ENCODE measurements around the gene THAP8. TPM values are rescaled to one million over a fixed set of nuclear protein-coding genes. Genes with fewer than 3 reads are reported as not detected.

Gene THAP8
- polyA plus RNA-seq, 2 of the 4 experiments (the other 2 are of a cell fraction): 3.1 to 7.5 TPM

GRCh38 chr19:36026091-36026876, 27.8 kb downstream of the THAP8 start:
- no peak for ATAC-seq
- CTCF ChIA-PET: interaction anchor here (1.1 kb wide), 1 partner anchor 42 kb away, joined by 3 read pairs; no protein-coding TSS in a partner anchor
- no peak for DNase-seq (ENCODE audit: low read depth in 1 of 2, low spot score in 1 of 2)
- POLR2A ChIA-PET: no interaction called here
- WGBS (ENCODE audit: missing lambda C conversion rate): 91% methylated on average over 49 of the region's 49 CpGs
- no peaks in the 10 kb centered on the region for H3K9me3 ChIP-seq
- no peak overlapping the region for H3K4me2 ChIP-seq
- no peak for TF ChIP-seq ZSCAN20 (CRISPR knock-in tag; IDR thresholded peaks at IDR 0.05)
- no peak for TF ChIP-seq ZNF302 (CRISPR knock-in tag; IDR thresholded peaks at IDR 0.05)
- TF ChIP-seq, protein P1, sequence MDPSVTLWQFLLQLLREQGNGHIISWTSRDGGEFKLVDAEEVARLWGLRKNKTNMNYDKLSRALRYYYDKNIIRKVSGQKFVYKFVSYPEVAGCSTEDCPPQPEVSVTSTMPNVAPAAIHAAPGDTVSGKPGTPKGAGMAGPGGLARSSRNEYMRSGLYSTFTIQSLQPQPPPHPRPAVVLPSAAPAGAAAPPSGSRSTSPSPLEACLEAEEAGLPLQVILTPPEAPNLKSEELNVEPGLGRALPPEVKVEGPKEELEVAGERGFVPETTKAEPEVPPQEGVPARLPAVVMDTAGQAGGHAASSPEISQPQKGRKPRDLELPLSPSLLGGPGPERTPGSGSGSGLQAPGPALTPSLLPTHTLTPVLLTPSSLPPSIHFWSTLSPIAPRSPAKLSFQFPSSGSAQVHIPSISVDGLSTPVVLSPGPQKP (IDR thresholded peaks at IDR 0.05; ENCODE audit: low read depth, low read length): no peak
- TF ChIP-seq KDM5A (IDR thresholded peaks at IDR 0.05): no peak
- no peak for TF ChIP-seq REST (IDR thresholded peaks at IDR 0.05)
- no peak for TF ChIP-seq RAD21 (conservative IDR thresholded peaks at IDR 0.05 in 1 of 2, IDR thresholded peaks at IDR 0.05 in 1 of 2)
- TF ChIP-seq SREBF2 (IDR thresholded peaks at IDR 0.05): no peak
- no peak for TF ChIP-seq JUN (IDR thresholded peaks at IDR 0.05)
- TF ChIP-seq CEBPB (IDR thresholded peaks at IDR 0.05): no peak
- TF ChIP-seq MAZ (IDR thresholded peaks at IDR 0.05; ENCODE audit: borderline replicate concordance, low read depth, low read length): no peak
- TF ChIP-seq FOSB (CRISPR knock-in tag; IDR thresholded peaks at IDR 0.05): no peak
- TF ChIP-seq HES2 (IDR thresholded peaks at IDR 0.05): no peak
- H3K27ac ChIP-seq: no peak overlapping the region
- no peak overlapping the region for H3K4me3 ChIP-seq
- H3K4me1 ChIP-seq: no peaks in the 10 kb centered on the region
- FAIRE-seq: no peak

- DNase-seq (ENCODE audit: low read depth in 1 of 2, low spot score in 1 of 2) (no peak), ATAC-seq (no peak), FAIRE-seq (no peak)
- Histone ChIP-seq H3K27ac (no peak overlapping the region), H3K4me2 (no peak overlapping the region), H3K9me3 (no peaks in the 10 kb centered on the region), H3K4me3 (no peak overlapping the region), H3K4me1 (no peaks in the 10 kb centered on the region)
- CTCF ChIA-PET: no interaction called here
- TF ChIP-seq RCOR1 (IDR thresholded peaks at IDR 0.05; ENCODE audit: low read depth, low read length) (no peak), RNF2 (IDR thresholded peaks at IDR 0.05; ENCODE audit: borderline replicate concordance, low read depth) (no peak), POLR2AphosphoS2 (conservative IDR thresholded peaks at IDR 0.05; ENCODE audit: low read length) (no peak)
- POLR2A ChIA-PET: no interaction called here
- 63% methylated on average over 1 of the region's 1 CpG for WGBS (ENCODE audit: missing lambda C conversion rate)
Observed at GRCh38 chr19:36025541-36025940, 28.5 kb downstream of the THAP8 start.

DNA sequence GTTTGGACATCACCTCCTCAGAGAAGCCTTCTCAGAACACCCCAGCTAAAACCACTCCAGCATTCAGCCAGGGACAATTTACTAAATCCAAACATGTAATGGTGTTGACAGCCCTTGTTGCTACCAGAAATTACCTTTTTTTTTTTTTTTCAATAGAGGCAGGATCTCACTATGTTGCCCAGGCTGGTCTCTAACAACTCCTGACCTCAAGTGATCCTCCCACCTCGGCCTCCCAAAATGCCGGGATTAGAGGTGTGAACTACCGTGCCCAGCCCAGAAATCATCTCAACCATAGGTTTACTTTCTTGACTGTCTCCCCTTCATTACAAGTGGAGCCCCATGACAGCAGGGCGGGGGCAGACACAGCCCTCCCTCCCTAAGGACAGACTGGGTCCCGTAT, 30.7 kb downstream of the THAP8 start:
- H3K27ac ChIP-seq: no peak overlapping the region
- POLR2A ChIA-PET: no interaction called here
- FAIRE-seq: peak; percentile 36
- WGBS (ENCODE audit: missing lambda C conversion rate): 90% methylated on average over 5 of the region's 5 CpGs
- no peak for DNase-seq (ENCODE audit: low read depth in 1 of 2, low spot score in 1 of 2)
- no peaks in the 10 kb centered on the region for H3K9me3 ChIP-seq
- CTCF ChIA-PET: interaction anchor here (0.9 kb wide), 1 partner anchor 14 kb away, joined by 3 read pairs; no protein-coding TSS in a partner anchor
- TF ChIP-seq, protein P2, sequence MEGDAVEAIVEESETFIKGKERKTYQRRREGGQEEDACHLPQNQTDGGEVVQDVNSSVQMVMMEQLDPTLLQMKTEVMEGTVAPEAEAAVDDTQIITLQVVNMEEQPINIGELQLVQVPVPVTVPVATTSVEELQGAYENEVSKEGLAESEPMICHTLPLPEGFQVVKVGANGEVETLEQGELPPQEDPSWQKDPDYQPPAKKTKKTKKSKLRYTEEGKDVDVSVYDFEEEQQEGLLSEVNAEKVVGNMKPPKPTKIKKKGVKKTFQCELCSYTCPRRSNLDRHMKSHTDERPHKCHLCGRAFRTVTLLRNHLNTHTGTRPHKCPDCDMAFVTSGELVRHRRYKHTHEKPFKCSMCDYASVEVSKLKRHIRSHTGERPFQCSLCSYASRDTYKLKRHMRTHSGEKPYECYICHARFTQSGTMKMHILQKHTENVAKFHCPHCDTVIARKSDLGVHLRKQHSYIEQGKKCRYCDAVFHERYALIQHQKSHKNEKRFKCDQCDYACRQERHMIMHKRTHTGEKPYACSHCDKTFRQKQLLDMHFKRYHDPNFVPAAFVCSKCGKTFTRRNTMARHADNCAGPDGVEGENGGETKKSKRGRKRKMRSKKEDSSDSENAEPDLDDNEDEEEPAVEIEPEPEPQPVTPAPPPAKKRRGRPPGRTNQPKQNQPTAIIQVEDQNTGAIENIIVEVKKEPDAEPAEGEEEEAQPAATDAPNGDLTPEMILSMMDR (IDR thresholded peaks at IDR 0.05): no peak
- TF ChIP-seq ESRRA (IDR thresholded peaks at IDR 0.05; ENCODE audit: borderline replicate concordance, low read length) (no peak), HES2 (IDR thresholded peaks at IDR 0.05) (no peak), ZNF302 (CRISPR knock-in tag; IDR thresholded peaks at IDR 0.05) (no peak)
- H3K4me3 ChIP-seq: no peak overlapping the region
- no peak overlapping the region for H3K4me2 ChIP-seq
- H3K4me1 ChIP-seq: no peaks in the 10 kb centered on the region
- no peak for ATAC-seq

All from A549 (cell line).